MM.1S (cell line): ENCODE data around the gene NELFA.

Experiments
- DNase-seq: peaks from one replicate; pipeline ENCODE4 v3.0.0-alpha.2; 2015
- H2AFZ ChIP-seq: fragments of 300-600 bp; sonication (generic); 2 replicates; pipeline ENCODE4 v1.6.0; 2016; ENCODE audit warnings: antibody characterized with exemption, low read length
- H3F3A ChIP-seq: fragments of 300-600 bp; sonication (generic); 2 replicates; pipeline ENCODE4 v1.6.1; 2016; ENCODE audit warnings: mild to moderate bottlenecking, antibody characterized with exemption, low read length, moderate library complexity, mixed read lengths; ENCODE audit not compliant: insufficient read depth
- H3K27ac ChIP-seq: fragments of 300-600 bp; sonication (generic); 2 replicates; pipeline ENCODE4 v1.5.1; 2016; ENCODE audit warnings: mild to moderate bottlenecking, low read length
- H3K27me3 ChIP-seq: fragments of 300-600 bp; sonication (generic); replicated peaks from 2 replicates; pipeline ENCODE4 v1.6.0; 2016; ENCODE audit warnings: low read length; ENCODE audit not compliant: insufficient read depth
- H3K36me3 ChIP-seq: fragments of 300-600 bp; sonication (generic); replicated peaks from 2 replicates; pipeline ENCODE4 v1.6.1; 2016; ENCODE audit warnings: mild to moderate bottlenecking, low read length, mixed read lengths; ENCODE audit not compliant: insufficient read depth
- H3K4me1 ChIP-seq: fragments of 300-600 bp; sonication (generic); 2 replicates; pipeline ENCODE4 v1.6.1; 2016; ENCODE audit warnings: low read length, mixed read lengths
- H3K4me2 ChIP-seq: fragments of 300-600 bp; sonication (generic); 2 replicates; pipeline ENCODE4 v1.6.0; 2016; ENCODE audit warnings: low read depth, low read length
- H3K4me3 ChIP-seq: fragments of 300-600 bp; sonication (generic); 2 replicates; pipeline ENCODE4 v1.5.1; 2016; ENCODE audit warnings: low read length, mixed read lengths
- H3K79me2 ChIP-seq: fragments of 300-600 bp; sonication (generic); 2 replicates; pipeline ENCODE4 v1.6.1; 2016; ENCODE audit warnings: mixed run types, low read length, mixed read lengths
- H3K9ac ChIP-seq: fragments of 300-600 bp; sonication (generic); 2 replicates; pipeline ENCODE4 v1.6.1; 2016; ENCODE audit warnings: low read length, mixed read lengths
- H3K9me2 ChIP-seq: fragments of 300-600 bp; sonication (generic); replicated peaks from 2 replicates; pipeline ENCODE4 v1.6.1; 2016; ENCODE audit warnings: mild to moderate bottlenecking, low read length, mixed read lengths; ENCODE audit not compliant: insufficient read depth
- H3K9me3 ChIP-seq: fragments of 300-600 bp; sonication (generic); replicated peaks from 2 replicates; pipeline ENCODE4 v1.6.1; 2016; ENCODE audit warnings: mild to moderate bottlenecking, low read length, mixed read lengths; ENCODE audit not compliant: insufficient read depth
- H4K20me1 ChIP-seq: fragments of 300-600 bp; sonication (generic); 2 replicates; pipeline ENCODE4 v1.6.1; 2016; ENCODE audit warnings: mild to moderate bottlenecking, low read length, moderate library complexity, mixed read lengths; ENCODE audit not compliant: insufficient read depth
- CTCF ChIP-seq: fragments of 300-600 bp; sonication (generic); IDR thresholded peaks from 2 replicates; pipeline ENCODE4 v1.5.1; 2016; ENCODE audit warnings: antibody characterized with exemption, low read length, mixed read lengths
- EZH2 ChIP-seq: fragments of 300-600 bp; sonication (generic); optimal IDR thresholded peaks from 2 replicates; pipeline ENCODE3; 2017; ENCODE audit warnings: low read depth, mild to moderate bottlenecking, antibody characterized with exemption, low read length, mixed read lengths
- EZH2phosphoT487 ChIP-seq: fragments of 300-600 bp; sonication (generic); IDR thresholded peaks from 2 replicates; pipeline ENCODE4 v1.6.1; 2018; ENCODE audit warnings: antibody characterized with exemption, low read length

NELFA gene

GRCh38 chr4:1985294-1985693 is 23.5 kb downstream of the NELFA start:
- TF ChIP-seq EZH2 = no peak
- TF ChIP-seq CTCF = no peak
- no peak for TF ChIP-seq EZH2phosphoT487
- Histone ChIP-seq H3K79me2 (peaks cover 3% of the 10 kb centered on the region; the same call in 1 of the 2 replicates), H4K20me1 (no peaks in the 10 kb centered on the region), H3K9me3 (no peaks in the 10 kb centered on the region), H3K4me1 (no peaks in the 10 kb centered on the region), H3K4me3 (no peak overlapping the region), H2AFZ (no peak overlapping the region), H3K27ac (no peak overlapping the region), H3K9ac (no peak overlapping the region), H3K4me2 (no peak overlapping the region), H3K27me3 (no peaks in the 10 kb centered on the region), H3K9me2 (no peaks in the 10 kb centered on the region), H3K36me3 (peaks cover 6% of the 10 kb centered on the region; the same call in 1 of the 2 replicates), H3F3A (0 out of 2 replicates have a peak, but pooled peaks cover 5% of the 10 kb centered on the region)
- no peak for DNase-seq

- no peak for DNase-seq
- Histone ChIP-seq H3K36me3 (peaks cover 6% of the 10 kb centered on the region; the same call in 1 of the 2 replicates), H2AFZ (no peak overlapping the region), H3K4me2 (no peak overlapping the region), H3F3A (0 out of 2 replicates have a peak, but pooled peaks cover 5% of the 10 kb centered on the region), H3K79me2 (no peaks in the 10 kb centered on the region; the same call in 1 of the 2 replicates), H3K4me3 (no peak overlapping the region), H3K9me3 (no peaks in the 10 kb centered on the region), H3K9ac (no peak overlapping the region), H3K9me2 (no peaks in the 10 kb centered on the region), H3K4me1 (no peaks in the 10 kb centered on the region), H3K27ac (no peak overlapping the region), H4K20me1 (no peaks in the 10 kb centered on the region), H3K27me3 (no peaks in the 10 kb centered on the region)
- TF ChIP-seq CTCF (no peak), EZH2phosphoT487 (no peak), EZH2 (no peak)
These were observed 24.2 kb downstream of the NELFA start for GRCh38 chr4:1984406-1985191.

- peaks cover 5% of the 10 kb centered on the region; the same call in 1 of the 2 replicates for H3F3A ChIP-seq
- H3K27ac ChIP-seq = no peak overlapping the region
- H3K4me1 ChIP-seq = no peaks in the 10 kb centered on the region
- H3K79me2 ChIP-seq = no peaks in the 10 kb centered on the region
- H3K27me3 ChIP-seq = no peaks in the 10 kb centered on the region
- TF ChIP-seq CTCF = no peak
- TF ChIP-seq EZH2 = no peak
- no peak for TF ChIP-seq EZH2phosphoT487
- H3K9me2 ChIP-seq = no peaks in the 10 kb centered on the region
- H3K36me3 ChIP-seq = peaks cover 6% of the 10 kb centered on the region; the same call in 1 of the 2 replicates
- H3K9ac ChIP-seq = no peak overlapping the region
- H4K20me1 ChIP-seq = no peaks in the 10 kb centered on the region
- no peak overlapping the region for H3K4me3 ChIP-seq
- no peak overlapping the region for H2AFZ ChIP-seq
- no peak overlapping the region for H3K4me2 ChIP-seq
- DNase-seq = no peak
- no peaks in the 10 kb centered on the region for H3K9me3 ChIP-seq
These were observed 24.8 kb downstream of the NELFA start for GRCh38 chr4:1983846-1984405.
